NAMALWA (cell line): ENCODE results near the gene THAP8.
"Not testable (repeated sequence)": the region's sequence is repeated elsewhere in the genome, so short reads cannot be mapped to it uniquely, and the experiment has no call there.

Experiments used
- DNase-seq: peaks from one replicate; pipeline ENCODE4 v3.0.0-alpha.2; 2015; ENCODE audit warnings: low spot score

THAP8 gene

GRCh38 chr19:36068810-36069499, 14.9 kb upstream of the THAP8 start:
- DNase-seq = not testable (repeated sequence)

- DNase-seq = no peak
Observed at GRCh38 chr19:36067681-36068080, 13.6 kb upstream of the THAP8 start.

GRCh38 chr19:36064826-36065225, 10.7 kb upstream of the THAP8 start:
- no peak for DNase-seq

- no peak for DNase-seq
Observed at GRCh38 chr19:36061367-36061766, 7.3 kb upstream of the THAP8 start.

- peak; percentile 45 for DNase-seq
Observed at GRCh38 chr19:36060430-36060829, 6.3 kb upstream of the THAP8 start.

- no peak for DNase-seq
Observed at GRCh38 chr19:36059180-36059910, 5.3 kb upstream of the THAP8 start.

- DNase-seq = no peak
Observed at GRCh38 chr19:36058481-36059179, 4.5 kb upstream of the THAP8 start.

GRCh38 chr19:36054733-36055686, 925 bp upstream of the THAP8 start, which contains the start of gene WDR62:
WDR62 (plus strand) TSS chr19:36054897; CDS start chr19:36054972, 75 bp downstream.
- DNase-seq = peak; percentile 94

GRCh38 chr19:36051637-36052036, 2.4 kb downstream of the THAP8 start:
- no peak for DNase-seq

- no peak for DNase-seq
Observed at GRCh38 chr19:36051236-36051635, 2.8 kb downstream of the THAP8 start.

- no peak for DNase-seq
Observed at GRCh38 chr19:36049080-36049698, 4.9 kb downstream of the THAP8 start.

- DNase-seq = no peak
Observed at GRCh38 chr19:36047835-36048234, 6.2 kb downstream of the THAP8 start.

GRCh38 chr19:36046443-36047050, 7.5 kb downstream of the THAP8 start:
- no peak for DNase-seq

- no peak for DNase-seq
Observed at GRCh38 chr19:36043952-36044351, 10.1 kb downstream of the THAP8 start.

- no peak for DNase-seq
Observed at GRCh38 chr19:36041831-36042230, 12.3 kb downstream of the THAP8 start.

GRCh38 chr19:36041092-36041491, 13.0 kb downstream of the THAP8 start:
- not testable (repeated sequence) for DNase-seq

- DNase-seq = no peak
Observed at GRCh38 chr19:36040495-36040894, 13.6 kb downstream of the THAP8 start.

GRCh38 chr19:36032251-36033104, 21.6 kb downstream of the THAP8 start, which contains the start of gene CLIP3:
CLIP3 (minus strand) TSS chr19:36032873; CDS start chr19:36032357, 516 bp downstream.
- no peak for DNase-seq

- no peak for DNase-seq
Observed at GRCh38 chr19:36031308-36031707, 22.8 kb downstream of the THAP8 start.
